Measurements from ENCODE around the gene FNDC11. TPM values are rescaled to one million over a fixed set of nuclear protein-coding genes. Genes with fewer than 3 reads are reported as not detected.
"Not testable (repeated sequence)": the region's sequence is repeated elsewhere in the genome, so short reads cannot be mapped to it uniquely, and the experiment has no call there.

FNDC11 gene, protein sequence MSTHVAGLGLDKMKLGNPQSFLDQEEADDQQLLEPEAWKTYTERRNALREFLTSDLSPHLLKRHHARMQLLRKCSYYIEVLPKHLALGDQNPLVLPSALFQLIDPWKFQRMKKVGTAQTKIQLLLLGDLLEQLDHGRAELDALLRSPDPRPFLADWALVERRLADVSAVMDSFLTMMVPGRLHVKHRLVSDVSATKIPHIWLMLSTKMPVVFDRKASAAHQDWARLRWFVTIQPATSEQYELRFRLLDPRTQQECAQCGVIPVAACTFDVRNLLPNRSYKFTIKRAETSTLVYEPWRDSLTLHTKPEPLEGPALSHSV
- not detected in 2 replicates for total RNA-seq (2014; rRNA removed; shearing (Covaris generic))

DNA sequence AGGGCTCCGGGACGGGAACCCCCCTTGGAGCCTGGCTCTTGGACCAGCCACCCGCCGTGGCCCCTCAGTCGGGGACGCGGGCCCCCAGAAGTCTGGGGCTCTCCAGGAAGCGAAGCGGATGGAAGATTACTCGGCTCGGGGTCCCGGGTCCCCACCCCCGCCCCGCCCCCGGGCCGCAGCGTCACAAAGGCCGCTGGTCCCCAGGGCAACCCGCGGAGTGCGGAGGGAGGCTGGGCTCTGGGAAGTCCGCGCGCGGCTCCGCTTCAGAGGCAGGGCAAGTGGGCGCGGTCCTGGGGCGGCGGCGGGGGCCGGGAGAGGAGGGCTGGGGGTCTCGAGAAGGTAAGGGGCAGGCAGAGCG, at the start of gene FNDC11:
Gene FNDC11 (plus strand): TSS at position 227 of the 358 bp plus-strand sequence. CDS start 1,505 bp downstream, outside the sequence.
- no peak for DNase-seq (ENCODE audit: low spot score)

- no peak for DNase-seq (ENCODE audit: low spot score)
These were observed 49.3 kb upstream of the FNDC11 start for GRCh38 chr20:63504642-63505041.

DNA sequence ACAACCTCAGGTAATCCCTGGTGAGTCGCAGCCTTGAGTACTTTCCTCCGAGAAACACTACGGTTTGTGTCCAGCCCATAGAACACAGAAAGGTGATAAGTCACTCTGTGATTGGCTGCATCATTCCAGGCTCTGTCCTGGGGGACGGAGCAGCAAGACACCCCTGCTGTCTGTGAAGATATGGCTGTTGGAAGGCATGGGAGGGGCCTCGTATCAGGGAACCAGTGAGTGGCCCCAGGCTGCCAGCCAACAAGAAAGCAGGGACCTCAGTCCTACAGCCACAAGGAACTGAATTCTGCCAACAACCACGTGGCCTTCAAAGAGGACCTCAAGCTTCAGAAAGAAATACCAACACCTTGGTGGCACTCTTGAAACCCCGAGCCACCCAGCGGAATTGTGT, 48.7 kb upstream of the FNDC11 start:
- no peak for DNase-seq (ENCODE audit: low spot score)

DNA sequence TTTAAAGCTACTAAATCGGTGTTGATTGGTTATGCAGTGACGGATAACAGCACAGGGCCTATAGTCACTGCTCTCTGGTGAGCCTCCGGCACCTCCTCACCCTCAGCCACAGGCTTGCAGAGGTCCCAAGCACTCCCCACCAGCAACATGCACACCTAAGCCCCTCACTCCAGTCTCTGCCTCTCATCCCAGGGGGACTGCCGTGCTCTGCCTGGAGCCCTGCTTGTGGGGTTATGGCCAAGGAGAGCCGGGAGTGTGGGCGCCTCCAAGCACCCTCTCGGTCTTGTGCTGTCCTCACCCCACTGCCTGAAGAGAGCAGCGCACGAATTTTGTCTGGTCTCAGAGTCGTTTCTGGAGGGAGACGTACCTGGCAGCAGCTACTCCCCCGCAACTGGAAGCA, 48.2 kb upstream of the FNDC11 start:
- no peak for DNase-seq (ENCODE audit: low spot score)

GRCh38 chr20:63507083-63507743, 46.7 kb upstream of the FNDC11 start:
- no peak for DNase-seq (ENCODE audit: low spot score)

DNA sequence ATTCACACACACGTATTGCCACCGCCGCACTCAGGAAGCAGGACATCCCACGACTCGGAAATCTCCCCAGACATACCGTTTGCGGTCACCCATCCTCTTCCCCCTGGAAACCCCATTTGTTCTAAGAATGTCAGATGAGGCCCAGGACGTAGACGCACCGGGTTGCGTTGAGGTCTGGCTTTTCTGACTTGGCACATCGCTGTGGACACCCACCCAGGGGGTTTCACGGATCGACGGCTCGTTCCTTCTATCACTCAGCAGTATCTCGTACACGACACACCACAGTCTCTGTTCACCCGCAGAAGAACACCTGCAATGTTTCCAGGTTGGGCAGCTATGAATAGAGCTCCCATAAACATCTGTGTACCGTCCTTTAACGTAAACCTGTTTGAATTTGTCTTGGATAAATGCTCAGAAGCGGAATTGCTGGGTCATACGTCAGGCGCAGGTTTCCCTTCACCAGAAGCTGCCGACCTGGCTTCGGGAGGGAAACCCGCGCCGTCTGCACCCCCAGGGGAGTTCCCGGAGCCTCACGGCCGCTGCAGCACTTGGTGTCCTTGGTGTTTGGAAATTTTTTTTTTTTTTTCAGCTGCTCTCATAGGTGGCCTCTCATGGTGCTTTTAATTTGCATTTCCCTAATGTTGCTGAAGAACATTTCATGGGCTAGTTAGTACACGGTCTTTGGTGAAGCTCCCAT, 45.7 kb upstream of the FNDC11 start:
- DNase-seq (ENCODE audit: low spot score) = no peak

- no peak for DNase-seq (ENCODE audit: low spot score)
These were observed 44.8 kb upstream of the FNDC11 start for GRCh38 chr20:63509088-63509564.

GRCh38 chr20:63513207-63513606, 40.8 kb upstream of the FNDC11 start:
- DNase-seq (ENCODE audit: low spot score) = no peak

DNA sequence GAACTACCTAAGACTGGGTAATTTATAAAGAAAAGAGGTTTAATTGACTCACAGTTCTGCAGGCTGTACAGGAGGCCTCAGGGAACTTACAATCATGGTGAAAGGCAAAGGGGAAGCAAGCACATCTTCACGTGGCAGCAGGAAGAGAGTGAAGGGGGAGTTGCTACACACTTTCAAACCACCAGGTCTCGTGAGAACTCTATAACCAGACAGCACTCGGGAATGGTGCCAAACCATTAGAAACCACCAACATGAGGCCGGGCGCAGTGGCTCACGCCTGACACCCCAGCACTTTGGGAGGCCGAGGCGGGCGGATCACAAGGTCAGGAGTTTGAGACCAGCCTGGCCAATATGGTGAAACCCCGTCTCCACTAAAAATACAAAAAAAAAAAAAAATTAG, 39.4 kb upstream of the FNDC11 start:
- not testable (repeated sequence) for DNase-seq (ENCODE audit: low spot score)

- DNase-seq (ENCODE audit: low spot score) = no peak
These were observed 36.3 kb upstream of the FNDC11 start for GRCh38 chr20:63517376-63518309.

DNA sequence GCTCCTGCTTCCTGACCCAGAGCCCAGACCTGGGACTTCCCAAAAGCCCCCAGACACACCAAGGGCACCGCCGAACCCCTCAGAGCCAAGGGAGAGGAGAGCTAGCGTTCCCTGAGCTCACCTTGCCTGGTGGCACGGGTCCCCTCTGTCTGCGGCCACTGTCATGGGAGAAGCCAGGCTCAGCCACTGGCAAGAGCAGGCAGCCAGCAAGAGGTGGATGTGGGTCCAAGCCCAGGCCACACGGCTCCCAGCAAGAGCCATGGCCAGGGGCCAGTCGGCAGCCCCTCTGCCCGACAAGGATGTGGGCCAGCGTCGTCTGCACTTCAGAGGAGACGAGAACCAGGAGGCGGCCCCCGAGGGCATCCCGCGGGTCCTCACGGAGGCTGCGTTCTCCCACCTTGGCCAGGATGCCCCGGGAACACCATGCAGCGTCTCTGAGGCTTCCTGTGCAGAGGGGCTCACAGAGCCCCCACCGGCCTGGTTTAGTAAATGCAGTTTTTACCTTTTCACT, 35.6 kb upstream of the FNDC11 start:
- no peak for DNase-seq (ENCODE audit: low spot score)

- no peak for DNase-seq (ENCODE audit: low spot score)
These were observed 34.9 kb upstream of the FNDC11 start for GRCh38 chr20:63518946-63519667.

DNA sequence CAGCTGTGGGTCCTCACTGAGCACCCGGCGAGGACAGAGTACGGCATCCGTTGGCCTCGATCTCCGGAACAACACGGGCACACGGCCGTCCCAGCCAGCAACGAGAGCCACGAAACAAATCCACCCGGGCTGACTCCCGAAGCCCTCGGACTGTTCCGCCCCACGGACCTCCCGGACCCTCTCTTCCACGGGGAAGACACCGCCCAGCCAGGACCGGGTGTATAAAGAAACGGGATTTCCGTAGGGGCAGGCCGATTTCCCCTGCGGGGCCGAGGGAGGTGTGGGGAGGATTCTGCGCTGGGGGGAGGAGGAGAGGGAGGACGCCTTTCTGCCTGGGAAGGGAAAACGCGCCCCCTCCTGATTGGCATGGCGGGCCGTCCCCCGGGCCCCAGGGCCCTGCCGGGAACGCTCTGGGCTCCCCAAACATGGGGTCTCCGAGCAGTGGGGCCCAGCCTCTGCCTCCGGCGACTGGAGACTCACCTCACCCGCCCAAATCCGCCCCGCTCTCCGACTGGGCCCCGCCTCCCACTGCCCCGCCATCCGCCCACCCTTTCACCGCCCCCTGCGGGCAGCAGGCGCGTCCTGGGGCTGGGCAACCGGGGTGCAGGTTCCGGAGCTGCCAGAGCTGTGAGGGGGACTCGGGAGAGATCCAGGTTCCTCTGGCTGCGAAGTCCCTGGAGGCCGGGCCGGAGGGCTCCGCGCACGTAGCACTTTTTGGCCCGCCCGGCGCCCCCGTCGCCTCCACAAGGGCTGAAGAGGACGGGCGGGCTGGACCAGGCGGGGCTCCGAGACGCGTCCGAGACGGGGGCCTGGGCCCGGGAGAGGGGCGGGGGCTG, 34.1 kb upstream of the FNDC11 start:
- no peak for DNase-seq (ENCODE audit: low spot score)

DNA sequence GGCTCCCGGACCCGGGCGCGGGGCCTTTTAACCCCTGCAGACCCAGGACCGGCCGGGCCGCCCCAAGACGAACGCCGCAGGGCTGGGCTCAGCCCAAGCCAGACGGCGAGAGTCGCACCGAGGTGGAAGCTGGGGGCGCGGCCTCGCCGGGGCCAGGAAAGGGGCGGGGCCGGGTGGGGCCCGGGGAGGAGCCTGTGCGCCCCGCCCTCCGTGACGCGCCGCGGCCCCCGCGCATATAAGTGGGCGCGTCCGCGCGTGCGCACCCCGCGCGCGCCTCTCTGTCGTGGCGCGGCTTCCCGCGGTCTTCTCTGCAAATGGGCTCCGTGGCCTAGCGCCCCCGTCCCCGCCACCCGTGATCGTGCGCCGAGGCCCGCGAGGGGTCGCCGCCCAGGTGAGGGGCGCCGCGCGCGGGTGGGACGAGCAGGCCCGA, 33.4 kb upstream of the FNDC11 start, which contains the start of gene PPDPF:
Gene PPDPF (plus strand): TSS at position 262 of the 430 bp plus-strand sequence. CDS start 544 bp downstream, outside the sequence.
- peak; percentile 45 for DNase-seq (ENCODE audit: low spot score)

DNA sequence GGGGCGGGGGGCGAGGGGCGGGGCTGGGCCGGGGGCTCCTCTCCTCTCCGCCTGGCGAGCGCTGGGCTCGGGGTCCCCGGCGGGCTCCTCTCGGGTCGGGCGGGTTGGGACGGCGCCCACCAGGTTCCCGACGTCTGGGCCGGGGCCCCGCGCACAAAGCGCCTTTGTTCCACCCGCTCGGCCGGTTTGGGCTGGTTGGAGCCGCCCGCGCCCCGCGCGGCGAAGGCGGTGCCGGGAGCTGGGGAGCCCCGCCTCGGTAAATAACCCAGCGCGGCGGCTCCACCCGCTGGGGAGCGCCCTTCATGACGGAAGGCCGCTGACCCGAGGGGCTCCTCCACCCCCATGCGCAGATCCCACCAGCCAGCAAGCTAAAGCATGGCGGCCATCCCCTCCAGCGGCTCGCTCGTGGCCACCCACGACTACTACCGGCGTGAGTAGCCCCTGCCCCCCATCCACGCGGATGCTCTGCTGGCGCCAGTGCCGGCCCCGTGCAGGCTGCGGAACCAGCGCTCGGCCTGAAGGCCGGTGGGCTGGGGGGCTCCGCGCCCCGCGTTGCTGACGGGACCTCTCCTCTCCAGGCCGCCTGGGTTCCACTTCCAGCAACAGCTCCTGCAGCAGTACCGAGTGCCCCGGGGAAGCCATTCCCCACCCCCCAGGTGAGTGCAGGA, 32.9 kb upstream of the FNDC11 start:
- no peak for DNase-seq (ENCODE audit: low spot score)

DNA sequence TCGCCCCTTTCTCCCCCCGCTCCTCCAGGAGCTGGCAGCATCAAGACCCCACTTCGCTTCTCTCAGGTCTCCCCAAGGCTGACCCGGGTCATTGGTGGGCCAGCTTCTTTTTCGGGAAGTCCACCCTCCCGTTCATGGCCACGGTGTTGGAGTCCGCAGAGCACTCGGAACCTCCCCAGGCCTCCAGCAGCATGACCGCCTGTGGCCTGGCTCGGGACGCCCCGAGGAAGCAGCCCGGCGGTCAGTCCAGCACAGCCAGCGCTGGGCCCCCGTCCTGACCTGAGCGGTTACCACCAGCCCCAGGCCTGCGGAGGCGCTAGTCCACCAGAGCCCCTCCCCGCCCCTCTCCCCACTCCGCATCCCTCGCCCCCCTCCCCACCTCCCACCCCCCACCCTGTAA, 32.4 kb upstream of the FNDC11 start:
- no peak for DNase-seq (ENCODE audit: low spot score)

DNA sequence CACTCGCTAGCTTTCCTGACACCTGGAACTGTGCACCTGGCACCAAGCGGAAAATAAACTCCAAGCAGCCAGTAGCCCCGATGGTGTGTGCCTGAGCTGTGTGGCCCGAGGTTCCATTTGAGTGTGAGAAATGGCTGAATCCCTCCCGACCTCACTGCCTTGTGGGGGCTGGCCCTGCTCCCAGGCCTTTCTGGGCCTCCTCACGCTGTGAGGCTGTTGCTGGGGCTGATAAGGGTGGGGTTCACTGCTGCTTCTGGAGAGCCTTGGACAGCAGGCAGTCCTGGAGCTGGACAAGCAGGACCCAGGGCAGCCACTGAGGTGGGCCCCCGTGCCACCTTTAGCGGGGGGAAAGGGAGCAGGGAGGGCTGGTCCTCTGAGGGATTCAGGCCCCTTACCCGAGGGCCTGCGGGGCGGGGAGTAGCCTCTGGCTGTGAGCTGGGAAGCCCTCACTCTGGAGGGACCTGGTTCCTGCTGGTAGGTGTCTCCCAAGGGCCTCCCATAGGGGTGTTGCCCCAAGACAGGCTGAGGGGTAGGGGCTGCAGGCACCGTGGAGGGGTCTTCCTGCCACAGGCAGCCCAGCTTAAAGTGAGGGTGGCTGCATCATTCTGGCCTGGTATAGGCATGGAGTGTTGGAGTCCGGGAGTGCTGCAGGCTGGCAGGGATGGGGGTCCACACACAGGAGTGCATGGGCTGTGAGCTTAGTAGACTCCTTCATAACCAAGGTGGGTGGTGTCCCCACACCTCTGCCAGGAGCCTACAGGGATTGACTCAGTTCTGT, 31.7 kb upstream of the FNDC11 start:
- DNase-seq (ENCODE audit: low spot score) = no peak

- DNase-seq (ENCODE audit: low spot score) = no peak
These were observed 30.9 kb upstream of the FNDC11 start for GRCh38 chr20:63522981-63523611.
